Breast epithelium (tissue), 4 donors: ENCODE results near the gene CPNE7. TPM values are rescaled to one million over a fixed set of nuclear protein-coding genes. Genes with fewer than 3 reads are reported as not detected.

ENCODE experiments used
- DNase-seq, 2 donors: peaks; one replicate each; pipeline ENCODE4 v3.0.0-alpha.2; 2019; ENCODE audit warnings: low spot score in 2 of 2
- H3K27ac ChIP-seq, 2 donors: fragments of 200-600 bp; sonication (generic) in 1 of 2; one replicate each; pipeline ENCODE4 v1.5.1; 2016 to 2019; ENCODE audit warnings: mild to moderate bottlenecking in 1 of 2
- H3K27me3 ChIP-seq, 2 donors: fragments of 200-600 bp; sonication (generic) in 1 of 2; one replicate each; pipeline versions ENCODE4 v1.5.1 to v1.6.0; 2017 to 2019; ENCODE audit warnings: control low read depth in 1 of 2, mild to moderate bottlenecking in 1 of 2
- H3K36me3 ChIP-seq: fragments of 200-600 bp; one replicate; pipeline ENCODE4 v1.5.1; 2019
- H3K4me1 ChIP-seq, 2 donors: fragments of 200-600 bp; sonication (generic); one replicate each; pipeline ENCODE4 v1.5.1; 2016 to 2019; ENCODE audit warnings: control low read depth in 1 of 2
- H3K4me3 ChIP-seq, 3 donors: fragments of 200-600 bp; sonication (generic); 1 replicate in 2 of 3; 2 replicates in 1 of 3; pipeline ENCODE4 v1.5.1; 2016 to 2019; ENCODE audit warnings: mild to moderate bottlenecking in 3 of 3, moderate library complexity in 2 of 3
- H3K9me3 ChIP-seq, 2 donors: fragments of 200-600 bp; sonication (generic) in 1 of 2; one replicate each; pipeline ENCODE4 v1.5.1; 2016 to 2019; ENCODE audit warnings: control low read depth in 1 of 2
- CTCF ChIP-seq, 3 donors: fragments of 450-650 bp; IDR thresholded peaks; one replicate each; pipeline ENCODE4 v1.5.1; 2016 to 2017; ENCODE audit warnings: antibody characterized with exemption in 3 of 3, mild to moderate bottlenecking in 3 of 3, moderate library complexity in 3 of 3
- POLR2A ChIP-seq: fragments of 450-650 bp; IDR thresholded peaks from one replicate; pipeline ENCODE4 v1.6.1; 2016; ENCODE audit warnings: antibody characterized with exemption, mild to moderate bottlenecking, moderate library complexity
- POLR2AphosphoS5 ChIP-seq, 3 donors: sonication (generic); formaldehyde crosslinking; IDR thresholded peaks; one replicate each; pipeline ENCODE4 v1.6.1; 2017; ENCODE audit warnings: antibody characterized with exemption in 3 of 3
- intact Hi-C: fragments of 100-400 bp; cut with DNase I; formaldehyde crosslinking; loops from one replicate; pipeline ENCODE4 v1.15.1; 2023; ENCODE audit warnings: low total_unique reads
- total RNA-seq, 3 donors: library from RNA; depleted of rRNA; stranded (reverse); fragments of >200 nt; gene quantifications; one replicate each; pipeline ENCODE4 v1.1.0, GENCODE V29; 2016

The CPNE7 gene
- total RNA-seq, 3 donors from 2014 or later = 1.2 to 4.9 TPM; not detected in 1

- Histone ChIP-seq H3K27ac (no peak overlapping the region), H3K9me3 (no peaks in the 10 kb centered on the region), H3K36me3 (no peaks in the 10 kb centered on the region), H3K27me3 (peaks cover 0 to 3% of the 10 kb centered on the region in 2 donors), H3K4me1 (peaks cover 0 to 4% of the 10 kb centered on the region in 2 donors), H3K4me3 (peak overlapping the region in 2 of 3 donors; percentile 26 to 53)
- TF ChIP-seq CTCF (IDR thresholded peaks at IDR 0.05) (no peak), POLR2AphosphoS5 (IDR thresholded peaks at IDR 0.05) (no peak), POLR2A (no peak)
- no peak for DNase-seq
- intact Hi-C loops = no loop called here
These were observed 66.0 kb downstream of the CPNE7 start for GRCh38 chr16:89641458-89642119.

GRCh38 chr16:89642574-89642973 lies 67.0 kb downstream of the CPNE7 start:
- H3K4me1 ChIP-seq = peaks cover 0 to 4% of the 10 kb centered on the region in 2 donors
- no peak overlapping the region for H3K4me3 ChIP-seq
- DNase-seq = no peak
- H3K27ac ChIP-seq = no peak overlapping the region
- TF ChIP-seq POLR2A = no peak
- no peak for TF ChIP-seq POLR2AphosphoS5 (IDR thresholded peaks at IDR 0.05)
- no peak for TF ChIP-seq CTCF (IDR thresholded peaks at IDR 0.05)
- intact Hi-C loops = no loop called here
- no peaks in the 10 kb centered on the region for H3K36me3 ChIP-seq
- peaks cover 0 to 3% of the 10 kb centered on the region in 2 donors for H3K27me3 ChIP-seq
- no peaks in the 10 kb centered on the region for H3K9me3 ChIP-seq

GRCh38 chr16:89643769-89644300 lies 68.3 kb downstream of the CPNE7 start:
- no peaks in the 10 kb centered on the region for H3K36me3 ChIP-seq
- H3K4me1 ChIP-seq = peaks cover 0 to 4% of the 10 kb centered on the region in 2 donors
- TF ChIP-seq CTCF (IDR thresholded peaks at IDR 0.05) (no peak), POLR2AphosphoS5 (IDR thresholded peaks at IDR 0.05) (no peak), POLR2A (no peak)
- no peaks in the 10 kb centered on the region for H3K9me3 ChIP-seq
- no peak overlapping the region for H3K4me3 ChIP-seq
- intact Hi-C loops = no loop called here
- DNase-seq = no peak
- H3K27me3 ChIP-seq = peaks cover 0 to 3% of the 10 kb centered on the region in 2 donors
- no peak overlapping the region for H3K27ac ChIP-seq

- intact Hi-C loops = no loop called here
- Histone ChIP-seq H3K4me3 (no peak overlapping the region), H3K27ac (no peak overlapping the region), H3K36me3 (no peaks in the 10 kb centered on the region), H3K27me3 (no peaks in the 10 kb centered on the region), H3K4me1 (peaks cover 0 to 4% of the 10 kb centered on the region in 2 donors), H3K9me3 (no peaks in the 10 kb centered on the region)
- DNase-seq = no peak
- TF ChIP-seq POLR2AphosphoS5 (IDR thresholded peaks at IDR 0.05) = no peak
These were observed 69.6 kb downstream of the CPNE7 start for GRCh38 chr16:89645122-89645521.

- no peak for DNase-seq
These were observed 70.7 kb downstream of the CPNE7 start for GRCh38 chr16:89646270-89646669.

More at GRCh38 chr16:89646270-89646669, 70.7 kb downstream of the CPNE7 start:
- Histone ChIP-seq H3K4me1 (no peaks in the 10 kb centered on the region), H3K27ac (no peak overlapping the region), H3K36me3 (no peaks in the 10 kb centered on the region), H3K27me3 (no peaks in the 10 kb centered on the region), H3K9me3 (no peaks in the 10 kb centered on the region), H3K4me3 (no peak overlapping the region)
- intact Hi-C loops = no loop called here
- no peak for TF ChIP-seq POLR2AphosphoS5 (IDR thresholded peaks at IDR 0.05)
- TF ChIP-seq POLR2A = no peak
- TF ChIP-seq CTCF (IDR thresholded peaks at IDR 0.05) = no peak

Other genes starting within 250 kb of the CPNE7 start
- 10 to 100 TPM; 64.0 to 79.0 (median 69.2) TPM for gene ANKRD11, start 85.2 kb upstream of the CPNE7 start, total RNA-seq
- 100 to 1,000 TPM; 104 to 126 (median 118) TPM for gene SPG7, start 67.4 kb upstream of the CPNE7 start, total RNA-seq
- 1,000 to 10,000 TPM; 5,075 to 6,295 (median 5,484) TPM for gene RPL13, start 15.1 kb upstream of the CPNE7 start, total RNA-seq
- under 1 TPM; 0.59 to 0.98 (median 0.80) TPM for gene DPEP1, start 37.9 kb downstream of the CPNE7 start, total RNA-seq
- 10 to 100 TPM; 67.5 to 100.0 (median 86.2) TPM for gene CHMP1A, start 82.0 kb downstream of the CPNE7 start, total RNA-seq
- gene SPATA33, start 82.1 kb downstream of the CPNE7 start, total RNA-seq = 1 to 10 TPM; 3.8 to 7.2 (median 5.9) TPM
- gene CDK10, start 110.9 kb downstream of the CPNE7 start, total RNA-seq = 10 to 100 TPM; 31.2 to 84.9 (median 67.2) TPM
- gene SPATA2L, start 125.9 kb downstream of the CPNE7 start, total RNA-seq = 10 to 100 TPM in 2 of 3 donors, 1 to 10 TPM in 1; 9.0 to 15.1 (median 14.3) TPM
- gene VPS9D1, start 145.1 kb downstream of the CPNE7 start, total RNA-seq = 1 to 10 TPM; 4.8 to 6.6 (median 5.4) TPM
- 10 to 100 TPM; 19.2 to 48.5 (median 31.2) TPM for gene ZNF276, start 145.8 kb downstream of the CPNE7 start, total RNA-seq
- 1 to 10 TPM in 2 of 3 donors, under 1 TPM in 1; 0.64 to 4.0 (median 3.9) TPM for gene FANCA, start 240.9 kb downstream of the CPNE7 start, total RNA-seq